ENCODE measurements around the gene LRRC15.

- no peak for TF ChIP-seq CTCF (conservative IDR thresholded peaks at IDR 0.05; ENCODE audit: low read depth in 2 of 2)
- TF ChIP-seq JUNB (IDR thresholded peaks at IDR 0.05; ENCODE audit: unreplicated experiment), result no peak
- no peak for TF ChIP-seq EZH2 (IDR thresholded peaks at IDR 0.05; ENCODE audit: low read depth, unreplicated experiment)
- TF ChIP-seq CREB1 (CRISPR knock-in tag; IDR thresholded peaks at IDR 0.05; ENCODE audit: low read depth), result no peak
- no peak for TF ChIP-seq ZNF462 (CRISPR knock-in tag; IDR thresholded peaks at IDR 0.05)
- no peak for TF ChIP-seq EZH2phosphoT487 (IDR thresholded peaks at IDR 0.05; ENCODE audit: unreplicated experiment)
- 0 out of 2 replicates have a peak, but pooled peaks have one; percentile 6 for TF ChIP-seq POLR2AphosphoS5 (IDR thresholded peaks at IDR 0.05; ENCODE audit: low read depth)
- TF ChIP-seq NANOG (IDR thresholded peaks at IDR 0.05; ENCODE audit: borderline replicate concordance), result no peak
These were observed 32.4 kb upstream of the LRRC15 start for GRCh38 chr3:194401868-194402329.
